H9 (cell line): Measurements from ENCODE around the gene SIPA1L2. TPM values are rescaled to one million over a fixed set of nuclear protein-coding genes. Genes with fewer than 3 reads are reported as not detected.

Experiments
- DNase-seq: peaks from one replicate; pipeline ENCODE4 v3.0.0-alpha.2; 2017
- H2AFZ ChIP-seq: one replicate; pipeline ENCODE4 v1.6.1; 2013; ENCODE audit warnings: mild to moderate bottlenecking, low read length, control low read depth, moderate library complexity
- H2AK5ac ChIP-seq: 2 replicates; pipeline ENCODE4 v1.6.1; 2013; ENCODE audit warnings: low read length, control low read depth, mixed read lengths; ENCODE audit not compliant: insufficient read length
- H2BK120ac ChIP-seq: one replicate; pipeline ENCODE4 v1.6.1; 2013; ENCODE audit warnings: low read depth, mild to moderate bottlenecking, low read length, control low read depth, inconsistent platforms; ENCODE audit not compliant: poor library complexity, severe bottlenecking
- H2BK12ac ChIP-seq: 2 replicates; pipeline ENCODE4 v1.6.1; 2013; ENCODE audit warnings: low read length, control low read depth, mixed read lengths, low read depth; ENCODE audit not compliant: insufficient read length
- H2BK15ac ChIP-seq: 2 replicates; pipeline ENCODE4 v1.6.1; 2013; ENCODE audit warnings: low read depth, low read length, control low read depth
- H2BK20ac ChIP-seq: one replicate; pipeline ENCODE4 v1.6.1; 2013; ENCODE audit warnings: low read depth, mild to moderate bottlenecking, low read length, control low read depth, inconsistent platforms; ENCODE audit not compliant: poor library complexity, severe bottlenecking
- H2BK5ac ChIP-seq: 2 replicates; pipeline ENCODE4 v1.6.1; 2013; ENCODE audit warnings: low read length, control low read depth, mixed read lengths; ENCODE audit not compliant: insufficient read length
- H3K14ac ChIP-seq: 2 replicates; pipeline ENCODE4 v1.6.1; 2013; ENCODE audit warnings: low read length, control low read depth; ENCODE audit not compliant: insufficient read depth
- H3K18ac ChIP-seq: 2 replicates; pipeline ENCODE4 v1.6.1; 2013; ENCODE audit warnings: low read depth, mild to moderate bottlenecking, mixed read lengths, low read length, control low read depth; ENCODE audit not compliant: insufficient read length
- H3K23ac ChIP-seq: 2 replicates; pipeline ENCODE4 v1.6.1; 2013; ENCODE audit warnings: low read length, control low read depth, mixed read lengths, low read depth; ENCODE audit not compliant: insufficient read length
- H3K23me2 ChIP-seq: 2 replicates; pipeline ENCODE4 v1.6.1; 2013; ENCODE audit warnings: low read depth, mild to moderate bottlenecking, mixed read lengths, low read length, control low read depth; ENCODE audit not compliant: insufficient read length, poor library complexity, severe bottlenecking
- H3K27ac ChIP-seq: 2 replicates; pipeline ENCODE4 v1.5.1; 2013; ENCODE audit warnings: low read length, control low read depth, mixed read lengths, low read depth; ENCODE audit not compliant: insufficient read length
- H3K27me3 ChIP-seq: 2 replicates; pipeline ENCODE4 v1.6.1; 2013; ENCODE audit warnings: low read length, control low read depth, inconsistent platforms; ENCODE audit not compliant: insufficient read depth
- H3K4ac ChIP-seq: 2 replicates; pipeline ENCODE4 v1.6.1; 2013; ENCODE audit warnings: low read depth, mild to moderate bottlenecking, control low read depth, inconsistent platforms, low read length, moderate library complexity
- H3K4me1 ChIP-seq: 2 replicates; pipeline ENCODE4 v1.6.1; 2013; ENCODE audit warnings: low read length, control low read depth, inconsistent platforms; ENCODE audit not compliant: insufficient read depth
- H3K4me2 ChIP-seq: 2 replicates; pipeline ENCODE4 v1.6.1; 2013; ENCODE audit warnings: low read length, control low read depth, mixed read lengths; ENCODE audit not compliant: insufficient read length, insufficient read depth
- H3K56ac ChIP-seq: 2 replicates; pipeline ENCODE4 v1.6.1; 2013; ENCODE audit warnings: low read depth, mild to moderate bottlenecking, mixed read lengths, low read length, control low read depth; ENCODE audit not compliant: insufficient read length
- H3K79me1 ChIP-seq: 2 replicates; pipeline ENCODE4 v1.6.1; 2013; ENCODE audit warnings: low read depth, mild to moderate bottlenecking, moderate library complexity, low read length, control low read depth, inconsistent platforms; ENCODE audit not compliant: insufficient read depth, poor library complexity, severe bottlenecking
- H3K79me2 ChIP-seq: 2 replicates; pipeline ENCODE4 v1.6.1; 2013; ENCODE audit warnings: low read length, control low read depth, inconsistent platforms; ENCODE audit not compliant: insufficient read depth
- H3K9ac ChIP-seq: 2 replicates; pipeline ENCODE4 v1.6.1; 2013; ENCODE audit warnings: low read length, control low read depth, mixed read lengths; ENCODE audit not compliant: insufficient read length; ENCODE audit errors: extremely low read depth
- H3K9me3 ChIP-seq: one replicate; pipeline ENCODE4 v1.6.1; 2013; ENCODE audit warnings: low read depth, low read length, inconsistent platforms; ENCODE audit not compliant: control insufficient read depth
- H3T11ph ChIP-seq: one replicate; pipeline ENCODE4 v1.6.1; 2013; ENCODE audit warnings: mild to moderate bottlenecking, low read length, control low read depth, inconsistent platforms
- H4K20me1 ChIP-seq: one replicate; pipeline ENCODE4 v1.6.1; 2013; ENCODE audit not compliant: control insufficient read depth, insufficient read length, insufficient read depth
- H4K5ac ChIP-seq: 2 replicates; pipeline ENCODE4 v1.6.1; 2013; ENCODE audit warnings: low read depth, mild to moderate bottlenecking, mixed read lengths, low read length, control low read depth; ENCODE audit not compliant: insufficient read length
- H4K8ac ChIP-seq: replicated peaks from 2 replicates; pipeline ENCODE4 v1.6.1; 2013; ENCODE audit warnings: low read length, control low read depth, mixed read lengths, low read depth; ENCODE audit not compliant: insufficient read length
- H4K91ac ChIP-seq: 2 replicates; pipeline ENCODE4 v1.6.1; 2013; ENCODE audit warnings: low read depth, mild to moderate bottlenecking, moderate library complexity, mixed read lengths, low read length, control low read depth; ENCODE audit not compliant: insufficient read length
- H3K27ac Mint-ChIP-seq, 3 experiments: 2 replicates in 2 of 3; 3 replicates in 1 of 3; pipeline ENCODE4 v1.8.0; 2020 to 2021; ENCODE audit warnings: mixed read lengths in 3 of 3, mild to moderate bottlenecking in 1 of 3, moderate library complexity in 1 of 3
- H3K27me3 Mint-ChIP-seq: 2 replicates; pipeline ENCODE4 v1.8.0; 2021; ENCODE audit warnings: low read depth, mild to moderate bottlenecking, moderate library complexity, mixed read lengths
- H3K36me3 Mint-ChIP-seq, 3 experiments: 2 replicates in 2 of 3; 3 replicates in 1 of 3; pipeline ENCODE4 v1.8.0; 2020 to 2021; ENCODE audit warnings: low read depth in 3 of 3, mixed read lengths in 3 of 3; ENCODE audit not compliant: insufficient read depth in 1 of 3
- H3K4me1 Mint-ChIP-seq, 2 experiments: 2 replicates each; pipeline ENCODE4 v1.8.0; 2020; ENCODE audit warnings: mixed read lengths in 2 of 2
- H3K4me3 Mint-ChIP-seq, 2 experiments: 2 replicates in 1 of 2; 3 replicates in 1 of 2; pipeline ENCODE4 v1.8.0; 2020 to 2021; ENCODE audit warnings: mild to moderate bottlenecking in 2 of 2, mixed read lengths in 2 of 2, moderate library complexity in 1 of 2
- H3K9me3 Mint-ChIP-seq, 2 experiments: 2 replicates in 1 of 2; 3 replicates in 1 of 2; pipeline ENCODE4 v1.8.0; 2020; ENCODE audit warnings: mild to moderate bottlenecking in 2 of 2, mixed read lengths in 2 of 2, moderate library complexity in 1 of 2
- WGBS: extraction: QIAGEN DNeasy Blood & Tissue Kit; methylation state at CpG from one replicate; pipeline ENCODE4 v1.1.7; 2013; ENCODE audit warnings: missing lambda C conversion rate, low lambda C conversion rate, mixed read lengths; ENCODE audit not compliant: insufficient read length; ENCODE audit errors: extremely low coverage; 5-methylcytosine and 5-hydroxymethylcytosine counted together
- total RNA-seq: library from RNA; stranded (reverse); gene quantifications from 2 replicates; pipeline ENCODE4 v1.2.1, GENCODE V29; 2021
- TF ChIP-seq, protein P1 (sequence below): fragments of 200-600 bp; sonication (generic); conservative IDR thresholded peaks from 3 replicates; pipeline ENCODE4 v1.8.0; 2021; ENCODE audit warnings: antibody characterized with exemption, mild to moderate bottlenecking

The SIPA1L2 gene
- total RNA-seq, 1 experiment from 2014 or later = 5.2 TPM

DNA sequence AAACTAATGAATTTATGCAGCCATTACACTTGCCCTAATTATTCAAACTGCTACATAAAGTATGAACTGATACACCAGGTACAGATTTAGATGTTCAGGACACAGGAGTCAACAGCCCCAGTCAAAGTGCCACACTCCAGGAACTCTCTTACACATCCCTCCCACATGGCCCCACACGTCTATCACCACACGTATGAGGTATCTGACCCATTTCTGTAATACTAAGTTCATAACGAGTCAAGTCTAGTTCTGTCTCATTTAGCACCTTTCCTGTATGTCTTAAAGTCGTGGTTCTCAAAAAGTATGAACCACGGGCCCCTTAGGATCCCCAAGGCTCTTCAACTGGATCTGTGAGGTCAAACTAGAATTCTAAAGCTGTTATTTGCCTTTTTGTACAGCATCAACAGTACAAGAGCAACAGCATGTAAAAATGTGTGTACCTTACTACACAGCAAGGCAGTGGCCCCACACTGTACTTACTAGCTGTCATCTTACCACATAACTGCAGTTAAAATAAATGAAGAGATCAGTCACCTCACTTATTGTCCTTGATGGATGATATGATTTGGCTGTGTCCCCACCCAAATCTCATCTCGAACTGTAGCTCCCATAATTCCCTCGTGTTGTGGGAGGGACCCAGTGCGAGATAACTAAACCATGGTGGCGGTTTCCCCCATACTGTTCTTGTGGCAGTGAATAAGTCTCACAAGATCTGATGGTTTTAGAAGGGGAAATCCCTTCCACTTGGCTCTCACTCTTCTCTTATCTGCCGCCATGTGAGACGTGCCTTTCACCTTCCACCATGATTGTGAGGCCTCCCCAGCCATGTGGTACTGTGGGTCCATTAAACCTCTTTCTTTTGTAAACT is 42.6 kb downstream of the SIPA1L2 start:
- H3K9ac ChIP-seq = no peak overlapping the region
- no peaks in the 10 kb centered on the region for H3K79me1 ChIP-seq
- no peaks in the 10 kb centered on the region for H3K23me2 ChIP-seq
- H3K9me3 ChIP-seq = no peaks in the 10 kb centered on the region
- TF ChIP-seq, protein P1, sequence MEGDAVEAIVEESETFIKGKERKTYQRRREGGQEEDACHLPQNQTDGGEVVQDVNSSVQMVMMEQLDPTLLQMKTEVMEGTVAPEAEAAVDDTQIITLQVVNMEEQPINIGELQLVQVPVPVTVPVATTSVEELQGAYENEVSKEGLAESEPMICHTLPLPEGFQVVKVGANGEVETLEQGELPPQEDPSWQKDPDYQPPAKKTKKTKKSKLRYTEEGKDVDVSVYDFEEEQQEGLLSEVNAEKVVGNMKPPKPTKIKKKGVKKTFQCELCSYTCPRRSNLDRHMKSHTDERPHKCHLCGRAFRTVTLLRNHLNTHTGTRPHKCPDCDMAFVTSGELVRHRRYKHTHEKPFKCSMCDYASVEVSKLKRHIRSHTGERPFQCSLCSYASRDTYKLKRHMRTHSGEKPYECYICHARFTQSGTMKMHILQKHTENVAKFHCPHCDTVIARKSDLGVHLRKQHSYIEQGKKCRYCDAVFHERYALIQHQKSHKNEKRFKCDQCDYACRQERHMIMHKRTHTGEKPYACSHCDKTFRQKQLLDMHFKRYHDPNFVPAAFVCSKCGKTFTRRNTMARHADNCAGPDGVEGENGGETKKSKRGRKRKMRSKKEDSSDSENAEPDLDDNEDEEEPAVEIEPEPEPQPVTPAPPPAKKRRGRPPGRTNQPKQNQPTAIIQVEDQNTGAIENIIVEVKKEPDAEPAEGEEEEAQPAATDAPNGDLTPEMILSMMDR = no peak
- H3T11ph ChIP-seq = no peak overlapping the region
- H2AK5ac ChIP-seq = no peak overlapping the region
- H2AFZ ChIP-seq = no peak overlapping the region
- H3K4me3 Mint-ChIP-seq = no peak overlapping the region
- peaks cover 13 to 24% of the 10 kb centered on the region in 2 experiments for H3K4me1 Mint-ChIP-seq
- H4K5ac ChIP-seq = no peak overlapping the region
- no peak overlapping the region for H2BK5ac ChIP-seq
- H4K91ac ChIP-seq = no peak overlapping the region
- H3K4me1 ChIP-seq = peaks cover 3% of the 10 kb centered on the region; the same call in 1 of the 2 replicates
- no peaks in the 10 kb centered on the region for H3K27me3 Mint-ChIP-seq
- no peak overlapping the region for H2BK120ac ChIP-seq
- no peaks in the 10 kb centered on the region for H3K9me3 Mint-ChIP-seq
- no peak overlapping the region for H2BK20ac ChIP-seq
- no peak overlapping the region for H2BK12ac ChIP-seq
- H3K4me2 ChIP-seq = no peak overlapping the region
- peaks cover 0 to 1% (median 0%) of the 10 kb centered on the region in 3 experiments; a peak in 1 of 7 replicates for H3K36me3 Mint-ChIP-seq
- no peaks in the 10 kb centered on the region for H4K20me1 ChIP-seq
- DNase-seq = no peak
- no peak overlapping the region for H3K4ac ChIP-seq
- no peak overlapping the region for H4K8ac ChIP-seq
- no peak overlapping the region for H3K18ac ChIP-seq
- no peak overlapping the region for H3K56ac ChIP-seq
- H3K23ac ChIP-seq = no peak overlapping the region
- H3K14ac ChIP-seq = no peak overlapping the region
- H3K27me3 ChIP-seq = no peaks in the 10 kb centered on the region
- no peak overlapping the region for H3K27ac Mint-ChIP-seq
- H3K79me2 ChIP-seq = no peaks in the 10 kb centered on the region
- no peak overlapping the region for H2BK15ac ChIP-seq
- no peak overlapping the region for H3K27ac ChIP-seq
- WGBS = no CpG with 5 or more reads among the region's 11 CpGs
